Transverse colon (tissue), 4 donors: Measurements from ENCODE around the gene RGL4. TPM values are rescaled to one million over a fixed set of nuclear protein-coding genes. Genes with fewer than 3 reads are reported as not detected.

Experiments used
- DNase-seq: peaks from one replicate; pipeline ENCODE4 v3.0.0-alpha.2; 2019
- H3K27ac ChIP-seq, 4 donors: fragments of 200-600 bp; sonication (generic); 2 replicates each; pipeline ENCODE4 v1.5.1; 2016 to 2018; ENCODE audit warnings: inconsistent platforms in 4 of 4
- H3K27me3 ChIP-seq: fragments of 200-600 bp; sonication (generic); 2 replicates; pipeline ENCODE4 v1.5.1; 2017; ENCODE audit warnings: inconsistent platforms
- H3K36me3 ChIP-seq, 4 donors: fragments of 200-600 bp; sonication (generic); 2 replicates each; pipeline ENCODE4 v1.5.1; 2017 to 2019; ENCODE audit warnings: inconsistent platforms in 4 of 4
- H3K4me1 ChIP-seq, 4 donors: fragments of 200-600 bp; sonication (generic); 2 replicates each; pipeline ENCODE4 v1.5.1; 2017 to 2020; ENCODE audit warnings: inconsistent platforms in 4 of 4
- H3K4me3 ChIP-seq, 4 donors: fragments of 200-600 bp; sonication (generic); 1 replicate in 1 of 4; 2 replicates in 3 of 4; pipeline versions ENCODE4 v1.5.1 to v1.6.1; 2017 to 2019; ENCODE audit warnings: inconsistent platforms in 4 of 4
- H3K9me3 ChIP-seq, 2 donors: fragments of 200-600 bp; sonication (generic); 2 replicates each; pipeline ENCODE4 v1.5.1; 2017 to 2019; ENCODE audit warnings: inconsistent platforms in 2 of 2
- CTCF ChIP-seq, 5 experiments: fragments of 200-600 bp in 3 of 5; fragments of 450-650 bp in 2 of 5; sonication (generic) in 3 of 5; IDR thresholded peaks; 1 replicate in 2 of 5; 2 replicates in 3 of 5; pipeline ENCODE4 v1.5.1; 2016 to 2017; ENCODE audit warnings: antibody characterized with exemption in 5 of 5, inconsistent platforms in 3 of 5, mild to moderate bottlenecking in 2 of 5, moderate library complexity in 1 of 5
- EP300 ChIP-seq: sonication (generic); formaldehyde crosslinking; IDR thresholded peaks from one replicate; pipeline ENCODE4 v1.6.1; 2017; ENCODE audit warnings: antibody characterized with exemption, low read depth
- POLR2A ChIP-seq: fragments of 450-650 bp; IDR thresholded peaks from one replicate; pipeline ENCODE4 v1.6.1; 2016; ENCODE audit warnings: antibody characterized with exemption, mild to moderate bottlenecking, moderate library complexity
- POLR2AphosphoS5 ChIP-seq, 3 donors: sonication (generic); formaldehyde crosslinking; IDR thresholded peaks; one replicate each; pipeline ENCODE4 v1.6.1; 2016; ENCODE audit warnings: antibody characterized with exemption in 3 of 3
- WGBS, 2 donors: methylation state at CpG; one replicate each; pipeline ENCODE4 v1.1.5; 2018; ENCODE audit warnings: low coverage in 1 of 2; 5-methylcytosine and 5-hydroxymethylcytosine counted together
- in situ Hi-C, 4 donors: fragments of 200-750 bp; cut with MboI; loops; one replicate each; pipeline versions ENCODE4 v1.15.0 to v1.15.1; 2017; ENCODE audit warnings: low sequenced_read_pairs in 3 of 4, low pct_ligation_motif_present in 1 of 4, low pct_unique_long_range_greater_than_20kb in 1 of 4
- intact Hi-C: fragments of 100-400 bp; cut with DNase I; formaldehyde crosslinking; loops from one replicate; pipeline ENCODE4 v1.15.1; 2023; ENCODE audit warnings: low total_unique reads
- total RNA-seq, 4 donors: library from RNA; depleted of rRNA; stranded (reverse); fragments of >200 nt; gene quantifications; one replicate each; pipeline ENCODE4 v1.1.0, GENCODE V29; 2016

The RGL4 gene
- total RNA-seq, 4 donors from 2014 or later = 0.82 to 1.1 TPM; not detected in 2

- DNase-seq = no peak
- no peak overlapping the region for H3K4me3 ChIP-seq
- in situ Hi-C loops = no loop called here
- no peak overlapping the region for H3K27ac ChIP-seq
- peaks cover 0 to 14% (median 0%) of the 10 kb centered on the region in 4 donors for H3K36me3 ChIP-seq
- 97% methylated on average over 14 of the region's 14 CpGs; no CpG with 5 or more reads in 1 of the 2 donors for WGBS, 2 donors
- no peaks in the 10 kb centered on the region for H3K9me3 ChIP-seq
- intact Hi-C loops = no loop called here
- TF ChIP-seq POLR2A (no peak), EP300 (no peak), CTCF (IDR thresholded peaks at IDR 0.05) (no peak), POLR2AphosphoS5 (IDR thresholded peaks at IDR 0.05) (no peak)
- no peaks in the 10 kb centered on the region for H3K27me3 ChIP-seq
- H3K4me1 ChIP-seq = no peaks in the 10 kb centered on the region
These were observed 53.7 kb downstream of the RGL4 start for GRCh38 chr22:23744485-23744884.

GRCh38 chr22:23745791-23746190 lies 55.0 kb downstream of the RGL4 start:
- no peaks in the 10 kb centered on the region for H3K9me3 ChIP-seq
- no peak for DNase-seq
- H3K36me3 ChIP-seq = peaks cover 0 to 14% (median 0%) of the 10 kb centered on the region in 4 donors
- 75 to 93% methylated on average over 5 to 6 of the region's 6 CpGs for WGBS, 2 donors
- no peaks in the 10 kb centered on the region for H3K27me3 ChIP-seq
- no peak overlapping the region for H3K27ac ChIP-seq
- in situ Hi-C loops (no loop called here), intact Hi-C loops (no loop called here)
- H3K4me1 ChIP-seq = peaks cover 4 to 11% (median 9%) of the 10 kb centered on the region in 4 donors
- H3K4me3 ChIP-seq = no peak overlapping the region
- TF ChIP-seq POLR2AphosphoS5 (IDR thresholded peaks at IDR 0.05) (no peak), EP300 (no peak), CTCF (IDR thresholded peaks at IDR 0.05) (no peak), POLR2A (no peak)

Other genes starting within 250 kb of the RGL4 start
- gene IGLL1, start 110.7 kb upstream of the RGL4 start, total RNA-seq = not detected
- gene DRICH1, start 58.7 kb upstream of the RGL4 start, total RNA-seq = 1 to 10 TPM in 1 of 4 donors, under 1 TPM in 2, not detected in 1; 0.48 to 7.8 (median 0.82) TPM
- gene ZNF70, start 60.1 kb downstream of the RGL4 start, total RNA-seq = 1 to 10 TPM; 2.7 to 7.5 (median 5.9) TPM
- gene VPREB3, start 63.4 kb downstream of the RGL4 start, total RNA-seq = 1 to 10 TPM in 2 of 4 donors, not detected in 2; 2.6 to 5.4 TPM
- gene C22orf15, start 72.0 kb downstream of the RGL4 start, total RNA-seq = not detected
- 10 to 100 TPM; 15.3 to 80.1 (median 50.8) TPM for gene CHCHD10, start 77.0 kb downstream of the RGL4 start, total RNA-seq
- gene MMP11, start 81.8 kb downstream of the RGL4 start, total RNA-seq = 1 to 10 TPM; 1.2 to 2.2 (median 1.6) TPM
- gene SMARCB1, start 96.0 kb downstream of the RGL4 start, total RNA-seq = 10 to 100 TPM; 33.7 to 61.3 (median 54.7) TPM
- gene DERL3, start 148.0 kb downstream of the RGL4 start, total RNA-seq = 10 to 100 TPM in 1 of 4 donors, 1 to 10 TPM in 3; 1.9 to 20.0 (median 3.1) TPM
- gene SLC2A11, start 166.9 kb downstream of the RGL4 start, total RNA-seq = 10 to 100 TPM in 3 of 4 donors, 1 to 10 TPM in 1; 6.0 to 27.4 (median 13.2) TPM
- gene MIF, start 203.4 kb downstream of the RGL4 start, total RNA-seq = 100 to 1,000 TPM; 123 to 210 (median 139) TPM